HEK293T (cell line): ENCODE measurements around the gene FHL3.

Source experiments
- CTCF ChIA-PET: fragments of 350-600 bp; formaldehyde crosslinking; extraction: SDS; loops from one replicate; lab custom pipeline; 2021; ENCODE audit warnings: antibody characterized with exemption, inconsistent platforms; lab: Yijun Ruan, JAX
- POLR2A ChIA-PET: fragments of 350-600 bp; formaldehyde crosslinking; extraction: SDS; loops from one replicate; lab custom pipeline; 2020; ENCODE audit warnings: antibody characterized with exemption, inconsistent platforms; lab: Yijun Ruan, JAX
- DNase-seq: peaks from one replicate; pipeline ENCODE4 v3.0.0; 2012; ENCODE audit warnings: mixed read lengths; ENCODE audit errors: extremely low spot score
- ARNT ChIP-seq: fragments of 450-650 bp; IDR thresholded peaks from 2 replicates; pipeline ENCODE4 v1.6.1; 2017; ENCODE audit warnings: mild to moderate bottlenecking
- BHLHE40 ChIP-seq: fragments of 450-650 bp; IDR thresholded peaks from 2 replicates; pipeline ENCODE4 v1.6.1; 2016; ENCODE audit warnings: mild to moderate bottlenecking, moderate library complexity, borderline replicate concordance
- CTBP1 ChIP-seq: fragments of 450-650 bp; IDR thresholded peaks from 2 replicates; pipeline ENCODE4 v1.6.1; 2016; ENCODE audit warnings: borderline replicate concordance
- ELF4 ChIP-seq: fragments of 450-650 bp; IDR thresholded peaks from 2 replicates; pipeline ENCODE4 v1.6.1; 2017; ENCODE audit warnings: antibody characterized with exemption
- FOXA1 ChIP-seq: fragments of 450-650 bp; IDR thresholded peaks from 2 replicates; pipeline ENCODE4 v1.6.1; 2016; ENCODE audit warnings: mild to moderate bottlenecking
- FOXK2 ChIP-seq: fragments of 450-650 bp; IDR thresholded peaks from 2 replicates; pipeline ENCODE4 v1.6.1; 2016; ENCODE audit warnings: mild to moderate bottlenecking
- FOXM1 ChIP-seq: fragments of 450-650 bp; IDR thresholded peaks from 2 replicates; pipeline ENCODE4 v1.6.1; 2017; ENCODE audit warnings: mild to moderate bottlenecking, borderline replicate concordance
- HDGF ChIP-seq: fragments of 450-650 bp; IDR thresholded peaks from 2 replicates; pipeline ENCODE4 v1.6.1; 2017; ENCODE audit warnings: antibody characterized with exemption, borderline replicate concordance
- L3MBTL2 ChIP-seq: fragments of 450-650 bp; conservative IDR thresholded peaks from 2 replicates; pipeline ENCODE4 v1.6.1; 2016; ENCODE audit warnings: mild to moderate bottlenecking
- LEF1 ChIP-seq: fragments of 450-650 bp; IDR thresholded peaks from 2 replicates; pipeline ENCODE4 v1.6.1; 2017; ENCODE audit warnings: mild to moderate bottlenecking, borderline replicate concordance
- NFRKB ChIP-seq: fragments of 450-650 bp; IDR thresholded peaks from 2 replicates; pipeline ENCODE4 v1.6.1; 2016; ENCODE audit warnings: mild to moderate bottlenecking, moderate library complexity
- SP1 ChIP-seq: fragments of 450-650 bp; IDR thresholded peaks from 2 replicates; pipeline ENCODE4 v1.6.1; 2017
- SUZ12 ChIP-seq: fragments of 450-650 bp; IDR thresholded peaks from 2 replicates; pipeline ENCODE4 v1.6.1; 2016; ENCODE audit warnings: mild to moderate bottlenecking
- TARDBP ChIP-seq: fragments of 450-650 bp; IDR thresholded peaks from 2 replicates; pipeline ENCODE4 v1.6.1; 2016
- ZNF384 ChIP-seq: fragments of 450-650 bp; IDR thresholded peaks from 2 replicates; pipeline ENCODE4 v1.6.1; 2016
- TF ChIP-seq, protein P1 (sequence below): fragments of 450-650 bp; IDR thresholded peaks from 2 replicates; pipeline ENCODE4 v1.6.1; 2016

Gene FHL3

DNA sequence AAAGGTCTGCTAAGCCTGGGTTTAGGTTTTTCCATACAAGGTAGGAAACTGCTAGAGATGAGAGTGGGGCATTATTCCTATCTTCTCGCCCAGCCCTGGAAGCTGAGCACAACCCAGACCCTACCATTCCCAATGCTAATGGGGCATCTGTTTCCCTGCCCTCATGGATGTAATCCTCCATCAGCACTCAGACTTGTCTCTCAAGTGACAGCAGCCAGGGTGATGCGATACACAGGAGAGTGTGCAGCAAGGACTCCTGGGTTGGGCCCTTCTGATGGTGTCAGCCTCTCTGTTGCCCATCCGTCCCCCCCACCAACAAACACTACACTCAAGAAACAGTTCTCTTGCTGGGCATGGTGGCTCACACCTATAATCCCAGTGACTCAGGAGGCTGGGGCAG lies 52.6 kb downstream of the FHL3 start:
- POLR2A ChIA-PET, result no interaction called here
- no peak for DNase-seq
- CTCF ChIA-PET, result no interaction called here
- TF ChIP-seq, protein P1, sequence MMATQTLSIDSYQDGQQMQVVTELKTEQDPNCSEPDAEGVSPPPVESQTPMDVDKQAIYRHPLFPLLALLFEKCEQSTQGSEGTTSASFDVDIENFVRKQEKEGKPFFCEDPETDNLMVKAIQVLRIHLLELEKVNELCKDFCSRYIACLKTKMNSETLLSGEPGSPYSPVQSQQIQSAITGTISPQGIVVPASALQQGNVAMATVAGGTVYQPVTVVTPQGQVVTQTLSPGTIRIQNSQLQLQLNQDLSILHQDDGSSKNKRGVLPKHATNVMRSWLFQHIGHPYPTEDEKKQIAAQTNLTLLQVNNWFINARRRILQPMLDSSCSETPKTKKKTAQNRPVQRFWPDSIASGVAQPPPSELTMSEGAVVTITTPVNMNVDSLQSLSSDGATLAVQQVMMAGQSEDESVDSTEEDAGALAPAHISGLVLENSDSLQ, result no peak
- no peak for TF ChIP-seq NFRKB
- TF ChIP-seq SP1, result no peak
- TF ChIP-seq ZNF384, result no peak
- no peak for TF ChIP-seq ELF4
- TF ChIP-seq TARDBP, result no peak
- TF ChIP-seq FOXK2, result no peak
- no peak for TF ChIP-seq HDGF
- TF ChIP-seq LEF1, result no peak
- no peak for TF ChIP-seq CTBP1
- no peak for TF ChIP-seq ARNT

DNA sequence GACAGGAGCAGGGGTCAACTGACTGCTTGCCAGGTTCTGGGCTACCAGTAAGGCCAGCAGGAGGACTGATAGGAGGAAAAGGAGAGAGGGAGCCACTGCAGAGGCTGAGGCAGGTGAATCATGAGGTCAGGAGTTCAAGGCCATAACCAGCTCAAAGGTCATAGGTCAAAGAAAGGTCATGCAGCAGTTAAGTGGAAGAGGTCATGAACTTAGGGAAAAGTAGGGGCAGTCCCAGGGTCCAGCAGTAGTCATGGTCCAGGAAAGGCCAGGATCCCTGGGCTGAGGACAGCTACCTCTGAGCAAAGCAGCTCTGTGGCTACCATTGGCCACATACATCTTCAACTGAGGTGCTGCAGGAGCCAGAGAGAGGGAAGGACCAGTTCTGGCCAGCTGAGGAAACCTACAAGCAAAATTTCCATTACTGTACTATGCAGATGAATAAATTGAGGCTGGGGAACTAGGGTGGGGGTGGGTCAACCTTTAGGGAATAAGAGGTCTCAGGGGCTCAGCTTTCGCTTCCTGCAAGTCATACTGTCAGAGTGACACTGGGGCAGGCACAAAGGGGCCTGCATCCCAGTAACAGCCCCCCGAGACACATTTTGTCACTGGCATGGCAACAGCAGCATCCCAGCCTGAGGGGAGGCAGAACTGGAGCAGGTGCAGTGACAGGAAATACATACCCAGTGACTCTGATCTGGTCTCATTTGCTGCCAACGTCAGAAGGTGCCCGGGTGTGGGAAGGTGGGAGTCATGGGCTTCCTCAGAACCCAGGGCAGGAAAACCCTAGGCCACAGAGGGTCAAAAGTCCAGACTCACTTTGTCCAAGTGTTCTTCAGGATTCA lies 53.3 kb downstream of the FHL3 start:
- TF ChIP-seq BHLHE40, result no peak
- no peak for TF ChIP-seq ZNF384
- no peak for TF ChIP-seq ARNT
- TF ChIP-seq, protein P1, result no peak
- no peak for TF ChIP-seq SP1
- no peak for TF ChIP-seq L3MBTL2
- TF ChIP-seq FOXK2, result no peak
- TF ChIP-seq ELF4, result no peak
- no peak for DNase-seq
- POLR2A ChIA-PET, result no interaction called here
- CTCF ChIA-PET, result interaction anchor here (0.9 kb wide), 1 partner anchor 14 kb away, joined by 3 read pairs; no protein-coding TSS in a partner anchor

DNA sequence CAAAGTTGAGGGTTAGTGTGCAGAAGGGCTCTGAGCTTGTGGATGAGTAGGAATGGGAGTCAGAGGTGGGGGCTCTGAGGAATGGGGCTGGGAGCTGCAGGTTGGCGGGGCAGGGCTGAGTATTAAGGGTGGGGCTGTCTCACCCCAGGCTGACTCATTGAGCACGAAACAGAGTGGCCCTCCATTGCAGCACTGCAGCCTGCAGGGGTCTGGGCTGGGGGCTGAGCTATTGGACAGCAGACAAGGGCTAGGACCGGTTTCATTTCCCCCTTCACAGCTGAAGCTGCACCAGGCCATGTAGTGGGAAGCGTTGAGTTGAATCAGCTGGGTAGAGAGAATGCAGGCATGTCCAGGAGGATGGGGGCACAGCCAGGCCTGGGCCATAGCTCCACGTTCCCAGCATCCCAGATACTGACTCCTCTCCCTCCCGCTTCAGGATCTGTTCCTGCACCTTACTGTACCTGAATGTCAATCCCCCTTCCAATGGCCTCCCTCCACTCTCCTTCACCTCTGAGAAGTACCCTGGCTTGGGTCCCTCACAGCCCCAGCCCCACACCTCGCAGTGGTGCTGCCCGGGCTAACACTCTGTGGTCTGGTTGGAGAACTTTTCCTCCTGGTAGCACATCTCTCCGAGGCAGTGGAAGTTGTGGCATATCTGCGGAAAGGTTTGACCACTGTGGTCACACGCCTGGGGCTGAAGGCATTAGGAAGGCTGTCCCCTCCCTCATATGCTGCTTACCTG lies 54.1 kb downstream of the FHL3 start:
- POLR2A ChIA-PET, result no interaction called here
- CTCF ChIA-PET, result interaction anchor here (0.9 kb wide), 1 partner anchor 15 kb away, joined by 3 read pairs; no protein-coding TSS in a partner anchor
- DNase-seq, result no peak
- TF ChIP-seq FOXM1 (no peak), L3MBTL2 (no peak), FOXA1 (no peak), BHLHE40 (no peak), ARNT (no peak), LEF1 (no peak), CTBP1 (no peak), ZNF384 (no peak), TARDBP (no peak), HDGF (no peak), SP1 (no peak), ELF4 (no peak), NFRKB (no peak)
- TF ChIP-seq, protein P1, result no peak

DNA sequence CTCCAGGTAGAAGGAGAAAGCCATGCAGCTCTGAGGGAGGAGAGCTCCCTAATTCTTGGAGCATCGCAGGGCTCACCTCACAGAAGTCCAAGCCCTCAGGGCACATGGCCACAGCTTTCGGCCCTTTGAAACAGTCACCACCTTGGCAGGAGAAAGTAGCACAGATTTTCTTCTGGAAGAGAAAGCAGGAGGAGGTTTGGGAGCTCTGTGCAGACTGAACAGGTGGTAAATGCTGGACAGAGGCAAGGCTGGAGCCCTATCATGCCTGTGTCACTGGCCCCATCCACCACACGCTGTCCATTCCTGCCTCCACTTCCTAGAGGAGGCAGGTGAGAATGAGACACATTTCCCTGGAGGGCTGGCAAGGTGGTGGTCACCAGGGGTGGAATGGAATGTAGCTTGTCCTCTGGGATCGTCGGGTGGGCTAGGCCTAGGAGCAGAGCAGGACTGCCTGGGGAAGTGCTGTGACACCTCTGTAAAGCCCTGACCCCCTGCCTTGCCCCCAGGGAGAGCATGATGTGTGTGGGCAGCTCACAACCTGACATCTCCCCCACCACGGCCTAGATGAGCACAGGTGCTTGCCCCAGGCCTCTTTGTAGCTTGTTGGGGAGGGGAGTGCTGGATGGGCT lies 55.7 kb downstream of the FHL3 start:
- POLR2A ChIA-PET, result interaction anchor here (0.7 to 1.4 kb wide), 4 partner anchors 8 to 77 kb away, joined by 3 to 4 read pairs (median 3); no protein-coding TSS in a partner anchor
- CTCF ChIA-PET, result interaction anchor here (0.5 to 0.7 kb wide), 2 partner anchors 14 to 17 kb away, joined by 3 read pairs; no protein-coding TSS in a partner anchor
- no peak for TF ChIP-seq ZNF384
- TF ChIP-seq LEF1, result no peak
- no peak for TF ChIP-seq FOXM1
- TF ChIP-seq L3MBTL2, result no peak
- no peak for TF ChIP-seq NFRKB
- no peak for TF ChIP-seq ARNT
- TF ChIP-seq HDGF, result no peak
- TF ChIP-seq SP1, result no peak
- no peak for TF ChIP-seq BHLHE40
- TF ChIP-seq CTBP1, result no peak
- TF ChIP-seq, protein P1, result no peak
- no peak for DNase-seq

DNA sequence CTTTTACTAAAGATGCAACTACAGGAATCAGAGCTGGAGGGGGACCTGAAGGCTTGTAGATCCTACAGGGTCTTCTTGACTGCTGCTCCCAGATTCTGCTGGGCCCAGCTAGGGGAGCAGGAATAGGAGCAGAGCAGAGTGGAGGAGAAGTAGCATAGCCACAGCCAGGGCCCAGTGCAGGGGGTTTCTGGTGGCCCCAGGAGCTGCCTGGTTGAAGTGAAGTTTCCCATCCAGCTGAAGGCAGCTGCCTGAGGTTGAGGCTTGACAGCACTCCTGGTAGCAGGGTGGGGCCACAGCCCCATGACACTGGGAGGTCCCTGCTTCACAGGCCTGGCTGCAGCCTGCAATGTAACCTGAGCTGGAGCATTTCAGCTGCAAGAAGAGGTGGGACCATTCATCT lies 56.5 kb downstream of the FHL3 start:
- TF ChIP-seq ZNF384 (no peak), ELF4 (no peak), L3MBTL2 (no peak), FOXK2 (no peak), ARNT (no peak), SUZ12 (no peak), CTBP1 (no peak), NFRKB (no peak)
- ChIA-PET CTCF (interaction anchor here (0.7 kb wide), 1 partner anchor 13 kb away, joined by 3 read pairs; no protein-coding TSS in a partner anchor), POLR2A (interaction anchor here (0.8 to 1.4 kb wide), 2 partner anchors 9 to 17 kb away, joined by 3 to 4 read pairs; no protein-coding TSS in a partner anchor)
- no peak for DNase-seq
